ENCODE data around the gene PTGIR.
A peak's percentile ranks its signal among the peaks of the same experiment; 100 is the strongest.

PTGIR gene

GRCh38 chr19:46600384-46601317, 24.2 kb downstream of the PTGIR start:
- DNase-seq (ENCODE audit: low spot score): peak; percentile 95

- DNase-seq (ENCODE audit: low spot score): no peak
These were observed 25.0 kb downstream of the PTGIR start for GRCh38 chr19:46599716-46600373.

GRCh38 chr19:46598372-46598917, 26.4 kb downstream of the PTGIR start:
- DNase-seq (ENCODE audit: low spot score): no peak

- no peak for DNase-seq (ENCODE audit: low spot score)
These were observed 28.9 kb downstream of the PTGIR start for GRCh38 chr19:46596008-46596407.

GRCh38 chr19:46591870-46592269, 33.0 kb downstream of the PTGIR start:
- DNase-seq (ENCODE audit: low spot score): no peak

GRCh38 chr19:46591254-46591653, 33.6 kb downstream of the PTGIR start:
- DNase-seq (ENCODE audit: low spot score): no peak

- DNase-seq (ENCODE audit: low spot score): no peak
These were observed 37.0 kb downstream of the PTGIR start for GRCh38 chr19:46587861-46588260.

GRCh38 chr19:46586294-46586693, 38.6 kb downstream of the PTGIR start:
- no peak for DNase-seq (ENCODE audit: low spot score)

- DNase-seq (ENCODE audit: low spot score): no peak
These were observed 39.4 kb downstream of the PTGIR start for GRCh38 chr19:46585539-46585938.

- no peak for DNase-seq (ENCODE audit: low spot score)
These were observed 44.6 kb downstream of the PTGIR start for GRCh38 chr19:46580247-46580646.

GRCh38 chr19:46579361-46579879, 45.5 kb downstream of the PTGIR start:
- DNase-seq (ENCODE audit: low spot score): peak; percentile 74

- no peak for DNase-seq (ENCODE audit: low spot score)
These were observed 46.4 kb downstream of the PTGIR start for GRCh38 chr19:46578450-46578849.

- DNase-seq (ENCODE audit: low spot score): no peak
These were observed 50.4 kb downstream of the PTGIR start for GRCh38 chr19:46574533-46574932.

- DNase-seq (ENCODE audit: low spot score): no peak
These were observed 51.0 kb downstream of the PTGIR start for GRCh38 chr19:46573679-46574498.

GRCh38 chr19:46571495-46571894, 53.4 kb downstream of the PTGIR start:
- peak; percentile 50 for DNase-seq (ENCODE audit: low spot score)
